Activated naive CD8-positive, alpha-beta T cell treated with anti-CD3 and anti-CD28 coated beads, Interleukin-2, amount 50 U/mL, for 24 hours (primary cell): ENCODE measurements around the gene ZNF385B.
"Not testable (repeated sequence)": the region's sequence is repeated elsewhere in the genome, so short reads cannot be mapped to it uniquely, and the experiment has no call there.

Source experiments
- ATAC-seq: fragments of 150-1000 bp; cut with Tn5 transposase; one replicate; pipeline ENCODE4 v1.10.0; 2021
- DNase-seq: peaks from one replicate; pipeline ENCODE4 v3.0.0; 2021
- H3K27ac Mint-ChIP-seq: one replicate; pipeline ENCODE4 v1.8.0; 2021; ENCODE audit warnings: mild to moderate bottlenecking, mixed read lengths
- H3K27me3 Mint-ChIP-seq: one replicate; pipeline ENCODE4 v1.8.0; 2021; ENCODE audit warnings: mixed read lengths
- H3K36me3 Mint-ChIP-seq: one replicate; pipeline ENCODE4 v1.8.0; 2021; ENCODE audit warnings: low read depth, mixed read lengths
- H3K4me1 Mint-ChIP-seq: one replicate; pipeline ENCODE4 v1.8.0; 2021; ENCODE audit warnings: mixed read lengths
- H3K4me3 Mint-ChIP-seq: one replicate; pipeline ENCODE4 v1.8.0; 2021; ENCODE audit warnings: mild to moderate bottlenecking, moderate library complexity, mixed read lengths
- H3K9me3 Mint-ChIP-seq: one replicate; pipeline ENCODE4 v1.8.0; 2021; ENCODE audit warnings: mixed read lengths

ZNF385B gene

GRCh38 chr2:179642462-179642861, 218.9 kb downstream of the ZNF385B start:
- Mint-ChIP-seq H3K27ac (no peak overlapping the region), H3K4me3 (no peak overlapping the region), H3K9me3 (no peaks in the 10 kb centered on the region), H3K36me3 (no peaks in the 10 kb centered on the region), H3K27me3 (no peaks in the 10 kb centered on the region), H3K4me1 (no peaks in the 10 kb centered on the region)
- DNase-seq, result no peak
- no peak for ATAC-seq

- ATAC-seq, result no peak
- DNase-seq, result no peak
- no peaks in the 10 kb centered on the region for H3K9me3 Mint-ChIP-seq
- H3K36me3 Mint-ChIP-seq, result no peaks in the 10 kb centered on the region
- no peaks in the 10 kb centered on the region for H3K4me1 Mint-ChIP-seq
- no peak overlapping the region for H3K4me3 Mint-ChIP-seq
- H3K27ac Mint-ChIP-seq, result no peak overlapping the region
- no peaks in the 10 kb centered on the region for H3K27me3 Mint-ChIP-seq
These were observed 224.4 kb downstream of the ZNF385B start for GRCh38 chr2:179636995-179637394.

- Mint-ChIP-seq H3K9me3 (no peaks in the 10 kb centered on the region), H3K27me3 (no peaks in the 10 kb centered on the region), H3K27ac (no peak overlapping the region), H3K4me3 (no peak overlapping the region), H3K4me1 (no peaks in the 10 kb centered on the region), H3K36me3 (no peaks in the 10 kb centered on the region)
- DNase-seq (no peak), ATAC-seq (no peak)
These were observed 225.1 kb downstream of the ZNF385B start for GRCh38 chr2:179636100-179636980.

GRCh38 chr2:179631769-179632385, 229.5 kb downstream of the ZNF385B start:
- not testable (repeated sequence) for H3K27me3 Mint-ChIP-seq, ATAC-seq, H3K36me3 Mint-ChIP-seq, H3K27ac Mint-ChIP-seq, H3K4me1 Mint-ChIP-seq, H3K9me3 Mint-ChIP-seq, H3K4me3 Mint-ChIP-seq, DNase-seq

- not testable (repeated sequence) for H3K4me3 Mint-ChIP-seq, H3K27me3 Mint-ChIP-seq, DNase-seq, H3K4me1 Mint-ChIP-seq, H3K27ac Mint-ChIP-seq, H3K9me3 Mint-ChIP-seq, ATAC-seq, H3K36me3 Mint-ChIP-seq
These were observed 231.6 kb downstream of the ZNF385B start for GRCh38 chr2:179629776-179630175.

- Mint-ChIP-seq H3K36me3 (no peaks in the 10 kb centered on the region), H3K27ac (no peak overlapping the region), H3K4me1 (no peaks in the 10 kb centered on the region), H3K9me3 (no peaks in the 10 kb centered on the region), H3K4me3 (no peak overlapping the region), H3K27me3 (peaks cover 3% of the 10 kb centered on the region)
- ATAC-seq (no peak), DNase-seq (no peak)
These were observed 235.2 kb downstream of the ZNF385B start for GRCh38 chr2:179626261-179626660.

GRCh38 chr2:179622635-179623300, 238.6 kb downstream of the ZNF385B start:
- H3K27ac Mint-ChIP-seq, result no peak overlapping the region
- H3K36me3 Mint-ChIP-seq, result no peaks in the 10 kb centered on the region
- ATAC-seq (no peak), DNase-seq (no peak)
- no peak overlapping the region for H3K4me3 Mint-ChIP-seq
- H3K4me1 Mint-ChIP-seq, result no peaks in the 10 kb centered on the region
- H3K27me3 Mint-ChIP-seq, result peaks cover 2% of the 10 kb centered on the region
- H3K9me3 Mint-ChIP-seq, result no peaks in the 10 kb centered on the region

GRCh38 chr2:179622112-179622511, 239.3 kb downstream of the ZNF385B start:
- H3K27ac Mint-ChIP-seq, result no peak overlapping the region
- no peaks in the 10 kb centered on the region for H3K36me3 Mint-ChIP-seq
- H3K27me3 Mint-ChIP-seq, result peaks cover 2% of the 10 kb centered on the region
- H3K9me3 Mint-ChIP-seq, result no peaks in the 10 kb centered on the region
- H3K4me1 Mint-ChIP-seq, result no peaks in the 10 kb centered on the region
- no peak for ATAC-seq
- H3K4me3 Mint-ChIP-seq, result no peak overlapping the region
- DNase-seq, result no peak

GRCh38 chr2:179619947-179620467, 241.4 kb downstream of the ZNF385B start:
- no peaks in the 10 kb centered on the region for H3K9me3 Mint-ChIP-seq
- DNase-seq, result no peak
- H3K27ac Mint-ChIP-seq, result no peak overlapping the region
- ATAC-seq, result no peak
- H3K27me3 Mint-ChIP-seq, result peaks cover 2% of the 10 kb centered on the region
- H3K4me3 Mint-ChIP-seq, result no peak overlapping the region
- H3K4me1 Mint-ChIP-seq, result no peaks in the 10 kb centered on the region
- H3K36me3 Mint-ChIP-seq, result no peaks in the 10 kb centered on the region

- H3K4me3 Mint-ChIP-seq, result no peak overlapping the region
- no peak overlapping the region for H3K27ac Mint-ChIP-seq
- H3K4me1 Mint-ChIP-seq, result no peaks in the 10 kb centered on the region
- no peaks in the 10 kb centered on the region for H3K9me3 Mint-ChIP-seq
- H3K36me3 Mint-ChIP-seq, result no peaks in the 10 kb centered on the region
- peaks cover 4% of the 10 kb centered on the region for H3K27me3 Mint-ChIP-seq
- DNase-seq (no peak), ATAC-seq (no peak)
These were observed 247.3 kb downstream of the ZNF385B start for GRCh38 chr2:179614121-179614520.

GRCh38 chr2:179613701-179614100, 247.7 kb downstream of the ZNF385B start:
- H3K36me3 Mint-ChIP-seq, result no peaks in the 10 kb centered on the region
- no peaks in the 10 kb centered on the region for H3K9me3 Mint-ChIP-seq
- no peak overlapping the region for H3K4me3 Mint-ChIP-seq
- DNase-seq (no peak), ATAC-seq (no peak)
- no peaks in the 10 kb centered on the region for H3K4me1 Mint-ChIP-seq
- peaks cover 4% of the 10 kb centered on the region for H3K27me3 Mint-ChIP-seq
- H3K27ac Mint-ChIP-seq, result no peak overlapping the region

GRCh38 chr2:179613299-179613651, 248.1 kb downstream of the ZNF385B start:
- DNase-seq (no peak), ATAC-seq (no peak)
- Mint-ChIP-seq H3K4me3 (no peak overlapping the region), H3K36me3 (no peaks in the 10 kb centered on the region), H3K27ac (no peak overlapping the region), H3K27me3 (peaks cover 4% of the 10 kb centered on the region), H3K4me1 (no peaks in the 10 kb centered on the region), H3K9me3 (no peaks in the 10 kb centered on the region)

GRCh38 chr2:179612591-179613298, 248.7 kb downstream of the ZNF385B start:
- H3K27ac Mint-ChIP-seq, result no peak overlapping the region
- H3K4me3 Mint-ChIP-seq, result no peak overlapping the region
- H3K4me1 Mint-ChIP-seq, result no peaks in the 10 kb centered on the region
- no peaks in the 10 kb centered on the region for H3K9me3 Mint-ChIP-seq
- H3K36me3 Mint-ChIP-seq, result no peaks in the 10 kb centered on the region
- no peak for DNase-seq
- no peak for ATAC-seq
- peaks cover 4% of the 10 kb centered on the region for H3K27me3 Mint-ChIP-seq

GRCh38 chr2:179612108-179612507, 249.3 kb downstream of the ZNF385B start:
- no peak for DNase-seq

More at GRCh38 chr2:179612108-179612507, 249.3 kb downstream of the ZNF385B start:
- Mint-ChIP-seq H3K27ac (no peak overlapping the region), H3K27me3 (peaks cover 4% of the 10 kb centered on the region), H3K4me1 (no peaks in the 10 kb centered on the region), H3K36me3 (no peaks in the 10 kb centered on the region), H3K9me3 (no peaks in the 10 kb centered on the region), H3K4me3 (no peak overlapping the region)
- ATAC-seq, result no peak
